Measurements from ENCODE around the gene ATP6V0A1. TPM values are rescaled to one million over a fixed set of nuclear protein-coding genes. Genes with fewer than 3 reads are reported as not detected.

The ATP6V0A1 gene
- polyA plus RNA-seq, 4 donors: 41.5 to 73.0 (median 57.7) TPM

Other genes starting within 250 kb of the ATP6V0A1 start
- 10 to 100 TPM; 35.4 to 56.5 (median 47.8) TPM for gene STAT5B, start 182.5 kb upstream of the ATP6V0A1 start, polyA plus RNA-seq (ENCODE audit: insufficient read length in 4 of 4)
- 1 to 10 TPM; 5.5 to 8.7 (median 7.4) TPM for gene STAT5A, start 170.4 kb upstream of the ATP6V0A1 start, polyA plus RNA-seq (ENCODE audit: insufficient read length in 4 of 4)
- gene STAT3, start 70.4 kb upstream of the ATP6V0A1 start, polyA plus RNA-seq (ENCODE audit: insufficient read length in 4 of 4): 10 to 100 TPM; 58.2 to 71.3 (median 61.9) TPM
- 10 to 100 TPM; 58.0 to 85.6 (median 68.6) TPM for gene CAVIN1, start 35.6 kb upstream of the ATP6V0A1 start, polyA plus RNA-seq (ENCODE audit: insufficient read length in 4 of 4)
- 10 to 100 TPM; 19.3 to 29.7 (median 25.6) TPM for gene NAGLU, start 77.4 kb downstream of the ATP6V0A1 start, polyA plus RNA-seq (ENCODE audit: insufficient read length in 4 of 4)
- 1 to 10 TPM; 3.2 to 6.2 (median 5.2) TPM for gene HSD17B1, start 94.0 kb downstream of the ATP6V0A1 start, polyA plus RNA-seq (ENCODE audit: insufficient read length in 4 of 4)
- gene COASY, start 103.3 kb downstream of the ATP6V0A1 start, polyA plus RNA-seq (ENCODE audit: insufficient read length in 4 of 4): 10 to 100 TPM; 57.7 to 67.1 (median 59.9) TPM
- 10 to 100 TPM; 33.4 to 42.6 (median 35.8) TPM for gene MLX, start 108.2 kb downstream of the ATP6V0A1 start, polyA plus RNA-seq (ENCODE audit: insufficient read length in 4 of 4)
- 10 to 100 TPM; 16.2 to 23.4 (median 18.3) TPM for gene PSMC3IP, start 118.9 kb downstream of the ATP6V0A1 start, polyA plus RNA-seq (ENCODE audit: insufficient read length in 4 of 4)
- gene RETREG3, start 150.5 kb downstream of the ATP6V0A1 start, polyA plus RNA-seq (ENCODE audit: insufficient read length in 4 of 4): 10 to 100 TPM; 41.9 to 65.7 (median 51.1) TPM
- gene TUBG1, start 150.8 kb downstream of the ATP6V0A1 start, polyA plus RNA-seq (ENCODE audit: insufficient read length in 4 of 4): 10 to 100 TPM; 54.4 to 63.9 (median 55.8) TPM
- 10 to 100 TPM; 19.4 to 42.2 (median 30.5) TPM for gene TUBG2, start 200.4 kb downstream of the ATP6V0A1 start, polyA plus RNA-seq (ENCODE audit: insufficient read length in 4 of 4)
- 10 to 100 TPM; 12.3 to 23.0 (median 19.9) TPM for gene PLEKHH3, start 218.1 kb downstream of the ATP6V0A1 start, polyA plus RNA-seq (ENCODE audit: insufficient read length in 4 of 4)
- 1 to 10 TPM in 3 of 4 donors, under 1 TPM in 1; 0.89 to 2.1 (median 1.5) TPM for gene CCR10, start 223.0 kb downstream of the ATP6V0A1 start, polyA plus RNA-seq (ENCODE audit: insufficient read length in 4 of 4)
- gene CNTNAP1, start 223.7 kb downstream of the ATP6V0A1 start, polyA plus RNA-seq (ENCODE audit: insufficient read length in 4 of 4): 10 to 100 TPM in 1 of 4 donors, 1 to 10 TPM in 3; 8.1 to 11.1 (median 8.6) TPM